ENCODE data around the gene LPP.

- TF ChIP-seq CTCF (IDR thresholded peaks at IDR 0.05; ENCODE audit: low read depth, low read length, poor library complexity, severe bottlenecking): no peak
- no peak for TF ChIP-seq EZH2phosphoT487 (IDR thresholded peaks at IDR 0.05; ENCODE audit: borderline replicate concordance, low read length)
Measured at GRCh38 chr3:188900421-188900951, 746.5 kb downstream of the LPP start.
